ENCODE data around the gene COG3. TPM values are rescaled to one million over a fixed set of nuclear protein-coding genes. Genes with fewer than 3 reads are reported as not detected.
A peak's percentile ranks its signal among the peaks of the same experiment; 100 is the strongest.

The COG3 gene
- total and polyA plus RNA-seq, 2 of the 13 experiments (the other 11 are each of a cell fraction or from before 2014, with no cell fraction given): 37.8 to 47.5 TPM

DNA sequence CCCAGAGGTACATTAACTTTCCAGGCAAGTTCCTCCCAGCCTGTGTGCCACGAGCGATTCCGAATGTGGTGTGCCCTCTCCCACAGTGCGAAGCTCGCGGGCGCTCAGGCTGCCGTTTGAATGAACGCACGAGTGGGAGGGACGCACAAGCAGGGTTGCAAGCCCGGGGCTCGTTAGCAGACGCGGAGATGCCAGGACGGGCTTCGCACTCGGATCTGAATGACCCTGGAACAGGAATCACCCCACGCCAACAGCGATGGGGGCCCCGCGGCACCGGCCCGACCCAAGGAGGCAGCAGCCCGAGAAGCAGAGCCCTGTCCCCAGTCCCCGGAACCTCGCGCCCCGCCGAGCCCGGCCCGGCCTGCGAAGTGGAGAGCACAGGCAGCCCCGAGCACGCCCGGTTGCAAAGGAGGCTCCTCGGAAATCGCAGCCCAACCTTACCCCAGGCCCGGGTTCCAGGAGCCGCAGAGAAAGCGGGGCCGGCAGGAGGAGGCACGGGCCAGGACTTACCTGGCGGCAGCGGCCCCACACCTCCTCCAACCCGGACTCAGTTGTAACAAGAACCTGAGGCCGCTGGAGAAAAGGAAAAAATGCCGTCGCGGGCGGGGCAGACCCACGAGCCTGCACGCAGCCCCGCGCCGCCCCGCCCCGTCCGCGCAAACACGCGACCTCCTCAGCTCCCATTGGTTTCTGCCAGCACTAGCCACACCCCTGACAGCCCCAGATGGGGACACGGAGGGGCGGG lies 46.8 kb upstream of the COG3 start, which contains the start of gene SLC25A30 (continued):
- TF ChIP-seq HDAC6 (IDR thresholded peaks at IDR 0.05; ENCODE audit: low read depth, low read length) (no peak), ARNT2 (CRISPR knock-in tag; IDR thresholded peaks at IDR 0.05; ENCODE audit: low read depth) (no peak), ZNF841 (CRISPR knock-in tag; IDR thresholded peaks at IDR 0.05; ENCODE audit: borderline replicate concordance) (no peak), RXRB (CRISPR knock-in tag; IDR thresholded peaks at IDR 0.05; ENCODE audit: borderline replicate concordance) (no peak; the same call in 1 of the 2 replicates), IRF2 (CRISPR knock-in tag; IDR thresholded peaks at IDR 0.05) (peak; percentile 16; the same call in 1 of the 2 replicates), MEF2D (CRISPR knock-in tag; IDR thresholded peaks at IDR 0.05) (0 out of 2 replicates have a peak, but pooled peaks have one; percentile 14), EP300 (IDR thresholded peaks at IDR 0.05; ENCODE audit: low read depth in 2 of 2, low read length in 2 of 2) (no peak), EP300 (CRISPR knock-in tag; IDR thresholded peaks at IDR 0.05; ENCODE audit: borderline replicate concordance) (no peak), THAP8 (CRISPR knock-in tag; IDR thresholded peaks at IDR 0.05; ENCODE audit: borderline replicate concordance) (no peak), RBFOX2 (IDR thresholded peaks at IDR 0.05; ENCODE audit: low read depth, low read length) (peak; percentile 92), THAP9 (CRISPR knock-in tag; IDR thresholded peaks at IDR 0.05; ENCODE audit: borderline replicate concordance) (no peak), YY1 (IDR thresholded peaks at IDR 0.05; ENCODE audit: insufficient read depth, insufficient replicate concordance, low read depth, low read length) (no peak), KMT2B (CRISPR knock-in tag; IDR thresholded peaks at IDR 0.05) (no peak; the same call in 1 of the 2 replicates), NFYB (CRISPR knock-in tag; IDR thresholded peaks at IDR 0.05) (peak; percentile 56), RBM22 (optimal IDR thresholded peaks at IDR 0.05; ENCODE audit: low read length) (no peak), ZKSCAN1 (IDR thresholded peaks at IDR 0.05; ENCODE audit: low read length) (no peak)
- TF ChIP-seq, protein P1, sequence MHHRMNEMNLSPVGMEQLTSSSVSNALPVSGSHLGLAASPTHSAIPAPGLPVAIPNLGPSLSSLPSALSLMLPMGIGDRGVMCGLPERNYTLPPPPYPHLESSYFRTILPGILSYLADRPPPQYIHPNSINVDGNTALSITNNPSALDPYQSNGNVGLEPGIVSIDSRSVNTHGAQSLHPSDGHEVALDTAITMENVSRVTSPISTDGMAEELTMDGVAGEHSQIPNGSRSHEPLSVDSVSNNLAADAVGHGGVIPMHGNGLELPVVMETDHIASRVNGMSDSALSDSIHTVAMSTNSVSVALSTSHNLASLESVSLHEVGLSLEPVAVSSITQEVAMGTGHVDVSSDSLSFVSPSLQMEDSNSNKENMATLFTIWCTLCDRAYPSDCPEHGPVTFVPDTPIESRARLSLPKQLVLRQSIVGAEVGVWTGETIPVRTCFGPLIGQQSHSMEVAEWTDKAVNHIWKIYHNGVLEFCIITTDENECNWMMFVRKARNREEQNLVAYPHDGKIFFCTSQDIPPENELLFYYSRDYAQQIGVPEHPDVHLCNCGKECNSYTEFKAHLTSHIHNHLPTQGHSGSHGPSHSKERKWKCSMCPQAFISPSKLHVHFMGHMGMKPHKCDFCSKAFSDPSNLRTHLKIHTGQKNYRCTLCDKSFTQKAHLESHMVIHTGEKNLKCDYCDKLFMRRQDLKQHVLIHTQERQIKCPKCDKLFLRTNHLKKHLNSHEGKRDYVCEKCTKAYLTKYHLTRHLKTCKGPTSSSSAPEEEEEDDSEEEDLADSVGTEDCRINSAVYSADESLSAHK (CRISPR knock-in tag; IDR thresholded peaks at IDR 0.05; ENCODE audit: borderline replicate concordance): no peak
- TF ChIP-seq, protein P2, sequence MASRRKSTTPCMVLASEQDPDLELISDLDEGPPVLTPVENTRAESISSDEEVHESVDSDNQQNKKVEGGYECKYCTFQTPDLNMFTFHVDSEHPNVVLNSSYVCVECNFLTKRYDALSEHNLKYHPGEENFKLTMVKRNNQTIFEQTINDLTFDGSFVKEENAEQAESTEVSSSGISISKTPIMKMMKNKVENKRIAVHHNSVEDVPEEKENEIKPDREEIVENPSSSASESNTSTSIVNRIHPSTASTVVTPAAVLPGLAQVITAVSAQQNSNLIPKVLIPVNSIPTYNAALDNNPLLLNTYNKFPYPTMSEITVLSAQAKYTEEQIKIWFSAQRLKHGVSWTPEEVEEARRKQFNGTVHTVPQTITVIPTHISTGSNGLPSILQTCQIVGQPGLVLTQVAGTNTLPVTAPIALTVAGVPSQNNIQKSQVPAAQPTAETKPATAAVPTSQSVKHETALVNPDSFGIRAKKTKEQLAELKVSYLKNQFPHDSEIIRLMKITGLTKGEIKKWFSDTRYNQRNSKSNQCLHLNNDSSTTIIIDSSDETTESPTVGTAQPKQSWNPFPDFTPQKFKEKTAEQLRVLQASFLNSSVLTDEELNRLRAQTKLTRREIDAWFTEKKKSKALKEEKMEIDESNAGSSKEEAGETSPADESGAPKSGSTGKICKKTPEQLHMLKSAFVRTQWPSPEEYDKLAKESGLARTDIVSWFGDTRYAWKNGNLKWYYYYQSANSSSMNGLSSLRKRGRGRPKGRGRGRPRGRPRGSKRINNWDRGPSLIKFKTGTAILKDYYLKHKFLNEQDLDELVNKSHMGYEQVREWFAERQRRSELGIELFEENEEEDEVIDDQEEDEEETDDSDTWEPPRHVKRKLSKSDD (CRISPR knock-in tag; IDR thresholded peaks at IDR 0.05; ENCODE audit: low read depth): peak; percentile 47; the same call in 1 of the 2 replicates
- TF ChIP-seq, protein P3, sequence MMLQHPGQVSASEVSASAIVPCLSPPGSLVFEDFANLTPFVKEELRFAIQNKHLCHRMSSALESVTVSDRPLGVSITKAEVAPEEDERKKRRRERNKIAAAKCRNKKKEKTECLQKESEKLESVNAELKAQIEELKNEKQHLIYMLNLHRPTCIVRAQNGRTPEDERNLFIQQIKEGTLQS (CRISPR knock-in tag; IDR thresholded peaks at IDR 0.05): no peak; the same call in 1 of the 2 replicates
